CD1c-positive myeloid dendritic cell (primary cell): ENCODE results near the gene DDA1.

Experiments
- DNase-seq: peaks from one replicate; pipeline ENCODE4 v3.0.0-alpha.2; 2016; ENCODE audit errors: extremely low spot score

The DDA1 gene

GRCh38 chr19:17329366-17330261 lies 20.3 kb downstream of the DDA1 start:
- DNase-seq = no peak

GRCh38 chr19:17330262-17331044 lies 21.1 kb downstream of the DDA1 start:
- DNase-seq = no peak

GRCh38 chr19:17331045-17331558 lies 21.7 kb downstream of the DDA1 start:
- no peak for DNase-seq

DNA sequence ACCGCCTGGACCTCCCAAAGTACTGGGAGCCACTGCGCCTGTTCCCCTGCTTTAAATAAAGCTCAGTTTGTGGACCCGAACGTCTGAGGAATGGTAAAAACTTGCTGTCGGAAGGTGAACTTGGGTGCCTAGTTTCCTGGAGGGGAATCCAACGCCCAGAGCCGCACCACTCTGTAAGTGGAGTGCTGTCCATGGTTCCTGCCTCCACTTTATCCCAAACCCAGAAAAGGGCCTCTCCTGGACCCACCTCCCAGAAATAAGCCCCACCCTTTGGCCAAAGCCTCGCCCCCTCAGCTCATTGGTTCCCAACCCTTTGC lies 23.0 kb downstream of the DDA1 start:
- DNase-seq = no peak

DNA sequence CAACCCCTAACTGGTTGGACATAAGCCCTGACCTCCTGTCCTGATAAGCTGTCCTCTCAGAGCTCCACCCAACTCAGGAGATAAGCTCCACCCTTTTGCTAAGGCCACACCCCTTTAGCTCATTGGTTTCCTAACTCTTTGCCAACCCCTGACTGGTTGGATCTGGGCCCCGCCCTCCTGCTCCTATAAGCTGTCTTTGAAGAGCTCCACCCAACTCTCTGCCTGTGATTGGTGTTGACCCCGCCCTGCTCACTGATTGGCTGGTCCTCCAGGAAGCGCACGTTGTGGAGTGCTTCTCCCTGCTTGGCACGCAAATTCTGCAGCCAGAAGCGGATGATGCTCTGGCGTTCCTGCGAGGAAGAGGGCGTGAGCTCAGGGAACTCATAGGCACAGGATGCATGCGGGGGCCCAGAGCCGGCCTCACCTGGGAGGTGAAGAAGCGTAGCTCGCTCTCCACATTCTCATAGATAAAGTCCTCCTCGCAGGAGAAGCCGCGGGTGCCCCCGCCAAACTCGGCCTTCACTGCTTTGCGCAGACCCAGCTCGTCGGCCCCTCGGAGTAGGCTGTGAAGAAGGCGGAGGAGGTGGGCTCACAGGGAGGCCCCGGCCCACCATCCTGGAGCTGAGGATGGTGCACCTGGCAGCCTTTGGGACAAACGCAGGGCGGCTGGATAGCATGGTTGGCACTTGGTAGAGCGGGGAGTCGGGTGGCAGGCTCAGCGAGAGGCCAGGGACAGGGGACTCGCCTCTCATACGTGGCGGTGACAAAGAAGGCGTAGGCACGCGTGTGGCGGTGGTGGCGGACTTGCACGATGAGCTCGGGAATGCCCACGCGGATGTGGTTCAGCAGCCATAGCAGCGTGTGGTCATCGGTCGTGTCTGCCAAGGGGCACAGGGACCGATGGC lies 23.6 kb downstream of the DDA1 start:
- DNase-seq = peak; percentile 65

DNA sequence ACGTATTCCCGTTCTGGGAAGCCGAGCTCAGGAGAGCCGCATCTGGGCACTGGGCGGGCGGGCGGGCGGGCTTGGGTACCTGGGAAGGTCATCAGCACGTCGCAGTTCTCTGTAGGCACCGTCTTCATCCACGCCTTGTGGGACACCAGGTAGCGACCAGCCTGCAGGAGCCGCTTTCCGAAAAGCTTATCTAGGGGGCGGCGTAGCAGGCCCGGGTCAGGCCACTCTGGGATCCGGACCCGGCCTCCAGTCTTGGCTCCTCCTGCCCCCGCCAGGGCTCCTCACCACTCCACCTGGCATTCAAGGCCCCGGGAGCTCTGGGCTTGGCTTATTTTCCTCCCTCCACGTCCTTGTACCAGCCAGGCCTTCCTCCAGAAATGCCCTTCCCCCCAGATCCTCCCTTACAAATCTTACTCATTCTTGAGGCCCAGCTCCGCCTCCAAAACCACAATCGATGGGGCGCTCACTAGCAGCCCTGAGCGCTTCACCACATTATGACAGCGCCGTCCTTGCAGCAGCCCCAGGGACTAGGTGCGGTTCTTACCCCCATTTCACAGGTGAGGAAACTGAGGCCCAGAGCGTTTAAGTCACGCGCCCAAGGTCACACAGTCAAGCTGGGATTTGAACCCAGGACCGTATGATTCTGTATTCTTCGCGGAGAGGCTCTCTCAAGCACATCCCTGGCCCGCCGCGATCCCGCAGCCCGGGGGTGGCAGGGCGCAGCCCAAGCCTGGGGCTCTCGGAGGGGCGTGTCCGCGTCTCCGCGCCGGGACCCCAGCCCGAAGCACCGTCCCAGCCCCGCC lies 24.4 kb downstream of the DDA1 start:
- DNase-seq = peak; percentile 76

DNA sequence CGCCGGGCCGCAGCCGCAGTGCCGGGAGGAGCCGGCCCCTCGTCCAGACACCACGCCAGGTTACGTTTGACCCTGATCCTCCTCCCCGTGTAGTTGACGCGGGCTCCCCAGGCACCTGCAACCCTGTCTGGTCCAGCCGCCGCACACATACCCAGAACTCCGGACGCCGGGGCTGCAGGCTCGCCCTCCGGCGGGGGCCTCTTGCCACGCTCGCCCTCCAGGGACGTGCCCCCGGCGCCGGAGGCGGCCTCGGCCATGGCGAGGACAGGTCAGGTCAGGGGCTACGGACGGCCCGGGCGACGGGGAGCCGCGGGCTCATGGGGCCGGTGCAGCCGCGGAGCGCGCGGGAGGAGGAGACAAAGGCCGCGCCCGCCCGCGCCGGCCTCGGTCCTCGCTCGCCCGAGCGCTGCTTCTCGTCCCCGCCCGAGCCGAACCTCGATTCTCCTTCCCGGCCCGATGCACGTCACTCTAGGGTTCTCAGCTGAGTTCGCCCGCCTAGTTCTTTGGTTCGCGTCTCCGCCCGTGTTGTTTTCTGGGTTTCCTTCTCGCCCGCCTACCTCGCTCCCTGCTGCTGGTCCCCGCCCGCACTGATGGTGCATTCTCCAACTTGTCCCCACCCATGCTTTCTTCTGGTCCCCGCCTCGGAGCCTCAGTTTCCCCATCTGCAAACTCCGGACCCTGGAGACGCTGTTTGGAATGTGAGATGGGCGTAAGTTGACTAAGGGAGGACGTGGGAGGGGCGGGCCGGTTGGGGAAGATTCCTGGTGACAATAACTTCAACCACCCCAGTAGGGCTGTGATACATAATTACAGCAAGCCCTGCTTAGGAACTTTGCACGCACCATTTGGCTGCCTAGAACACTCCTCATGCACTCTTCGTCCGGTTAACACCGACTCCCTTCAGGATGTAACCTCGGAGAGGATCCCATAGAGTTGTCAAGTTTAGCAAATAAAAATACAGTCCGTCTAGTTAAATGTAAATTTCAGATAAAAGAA lies 25.3 kb downstream of the DDA1 start, which contains the start of gene ANO8:
ANO8 (minus strand) TSS at position 442 of the 996 bp plus-strand sequence; CDS start at position 257, 185 bp downstream.
- DNase-seq = peak; percentile 97

GRCh38 chr19:17335575-17335974 lies 26.2 kb downstream of the DDA1 start:
- no peak for DNase-seq

- peak; percentile 98 for DNase-seq
Observed at GRCh38 chr19:17336872-17337674, 27.7 kb downstream of the DDA1 start, which contains the start of gene GTPBP3. Gene GTPBP3, plus strand, starts transcription at chr19:17337553. Its CDS starts 59 bp downstream, at chr19:17337612.

- peak; percentile 22 for DNase-seq
Observed at GRCh38 chr19:17337675-17338432, 28.5 kb downstream of the DDA1 start.

DNA sequence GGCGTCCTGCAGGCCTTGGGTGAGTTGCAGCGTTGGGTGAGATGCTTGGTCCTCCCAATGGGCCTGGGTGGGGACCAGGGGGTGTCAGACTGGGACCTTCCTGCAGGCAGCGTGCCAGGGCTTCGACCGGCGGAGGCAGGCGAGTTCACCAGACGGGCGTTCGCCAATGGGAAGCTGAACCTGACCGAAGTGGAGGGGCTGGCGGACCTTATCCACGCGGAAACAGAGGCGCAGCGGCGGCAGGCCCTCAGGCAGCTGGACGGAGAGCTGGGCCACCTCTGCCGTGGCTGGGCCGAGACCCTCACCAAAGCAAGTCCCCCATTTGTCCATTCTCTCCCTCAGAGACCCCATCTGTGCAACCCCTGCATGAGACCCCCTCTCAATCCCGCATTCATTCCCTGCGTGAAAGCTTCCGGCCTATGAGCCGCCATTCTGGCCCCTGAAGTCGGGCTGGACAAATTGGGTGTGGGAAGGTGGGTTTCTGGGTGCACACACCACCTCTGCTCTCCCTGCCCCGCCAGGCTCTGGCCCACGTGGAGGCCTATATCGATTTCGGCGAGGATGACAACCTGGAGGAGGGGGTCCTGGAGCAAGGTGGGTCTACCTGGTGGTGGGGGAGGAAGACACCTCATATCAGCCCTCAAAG lies 29.2 kb downstream of the DDA1 start:
- DNase-seq = no peak

DNA sequence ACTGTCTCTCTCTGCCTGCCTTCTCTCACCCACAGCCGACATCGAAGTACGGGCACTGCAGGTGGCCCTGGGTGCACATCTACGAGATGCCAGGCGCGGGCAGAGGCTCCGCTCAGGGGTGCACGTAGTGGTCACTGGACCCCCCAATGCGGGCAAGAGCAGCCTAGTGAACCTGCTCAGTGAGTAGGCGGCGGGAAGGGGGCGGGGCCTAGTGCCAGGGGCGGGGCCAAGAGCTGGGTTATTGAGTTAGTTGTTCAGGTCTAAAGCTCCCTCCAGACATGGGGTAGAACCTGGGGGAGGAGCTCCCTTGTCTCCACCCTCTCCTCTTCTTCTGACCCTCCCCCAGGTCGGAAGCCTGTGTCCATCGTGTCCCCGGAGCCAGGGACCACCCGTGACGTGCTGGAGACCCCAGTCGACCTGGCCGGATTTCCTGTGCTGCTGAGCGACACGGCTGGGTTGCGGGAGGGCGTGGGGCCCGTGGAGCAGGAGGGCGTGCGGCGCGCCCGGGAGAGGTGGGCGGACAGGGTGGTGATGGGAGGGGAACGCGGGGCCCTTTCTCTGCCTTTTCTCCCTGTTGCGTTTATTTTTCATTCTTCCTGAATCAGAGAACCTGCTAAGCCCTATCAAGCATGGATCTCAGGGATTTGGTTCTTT lies 29.9 kb downstream of the DDA1 start:
- DNase-seq = no peak

GRCh38 chr19:17340302-17340870 lies 31.0 kb downstream of the DDA1 start:
- DNase-seq = no peak

- no peak for DNase-seq
Observed at GRCh38 chr19:17340871-17341357, 31.6 kb downstream of the DDA1 start.

GRCh38 chr19:17341386-17341785 lies 32.0 kb downstream of the DDA1 start:
- DNase-seq = no peak

- DNase-seq = no peak
Observed at GRCh38 chr19:17341845-17342244, 32.5 kb downstream of the DDA1 start.
